MM.1S (cell line): ENCODE measurements around the gene GPRIN1.

Source experiments
- DNase-seq: peaks from one replicate; pipeline ENCODE4 v3.0.0-alpha.2; 2015
- H2AFZ ChIP-seq: fragments of 300-600 bp; sonication (generic); 2 replicates; pipeline ENCODE4 v1.6.0; 2016; ENCODE audit warnings: antibody characterized with exemption, low read length
- H3F3A ChIP-seq: fragments of 300-600 bp; sonication (generic); 2 replicates; pipeline ENCODE4 v1.6.1; 2016; ENCODE audit warnings: mild to moderate bottlenecking, antibody characterized with exemption, low read length, moderate library complexity, mixed read lengths; ENCODE audit not compliant: insufficient read depth
- H3K27ac ChIP-seq: fragments of 300-600 bp; sonication (generic); 2 replicates; pipeline ENCODE4 v1.5.1; 2016; ENCODE audit warnings: mild to moderate bottlenecking, low read length
- H3K27me3 ChIP-seq: fragments of 300-600 bp; sonication (generic); replicated peaks from 2 replicates; pipeline ENCODE4 v1.6.0; 2016; ENCODE audit warnings: low read length; ENCODE audit not compliant: insufficient read depth
- H3K36me3 ChIP-seq: fragments of 300-600 bp; sonication (generic); replicated peaks from 2 replicates; pipeline ENCODE4 v1.6.1; 2016; ENCODE audit warnings: mild to moderate bottlenecking, low read length, mixed read lengths; ENCODE audit not compliant: insufficient read depth
- H3K4me1 ChIP-seq: fragments of 300-600 bp; sonication (generic); 2 replicates; pipeline ENCODE4 v1.6.1; 2016; ENCODE audit warnings: low read length, mixed read lengths
- H3K4me2 ChIP-seq: fragments of 300-600 bp; sonication (generic); 2 replicates; pipeline ENCODE4 v1.6.0; 2016; ENCODE audit warnings: low read depth, low read length
- H3K4me3 ChIP-seq: fragments of 300-600 bp; sonication (generic); 2 replicates; pipeline ENCODE4 v1.5.1; 2016; ENCODE audit warnings: low read length, mixed read lengths
- H3K79me2 ChIP-seq: fragments of 300-600 bp; sonication (generic); 2 replicates; pipeline ENCODE4 v1.6.1; 2016; ENCODE audit warnings: mixed run types, low read length, mixed read lengths
- H3K9ac ChIP-seq: fragments of 300-600 bp; sonication (generic); 2 replicates; pipeline ENCODE4 v1.6.1; 2016; ENCODE audit warnings: low read length, mixed read lengths
- H3K9me2 ChIP-seq: fragments of 300-600 bp; sonication (generic); replicated peaks from 2 replicates; pipeline ENCODE4 v1.6.1; 2016; ENCODE audit warnings: mild to moderate bottlenecking, low read length, mixed read lengths; ENCODE audit not compliant: insufficient read depth
- H3K9me3 ChIP-seq: fragments of 300-600 bp; sonication (generic); replicated peaks from 2 replicates; pipeline ENCODE4 v1.6.1; 2016; ENCODE audit warnings: mild to moderate bottlenecking, low read length, mixed read lengths; ENCODE audit not compliant: insufficient read depth
- H4K20me1 ChIP-seq: fragments of 300-600 bp; sonication (generic); 2 replicates; pipeline ENCODE4 v1.6.1; 2016; ENCODE audit warnings: mild to moderate bottlenecking, low read length, moderate library complexity, mixed read lengths; ENCODE audit not compliant: insufficient read depth
- CTCF ChIP-seq: fragments of 300-600 bp; sonication (generic); IDR thresholded peaks from 2 replicates; pipeline ENCODE4 v1.5.1; 2016; ENCODE audit warnings: antibody characterized with exemption, low read length, mixed read lengths
- EZH2 ChIP-seq: fragments of 300-600 bp; sonication (generic); optimal IDR thresholded peaks from 2 replicates; pipeline ENCODE3; 2017; ENCODE audit warnings: low read depth, mild to moderate bottlenecking, antibody characterized with exemption, low read length, mixed read lengths
- EZH2phosphoT487 ChIP-seq: fragments of 300-600 bp; sonication (generic); IDR thresholded peaks from 2 replicates; pipeline ENCODE4 v1.6.1; 2018; ENCODE audit warnings: antibody characterized with exemption, low read length

Gene GPRIN1

GRCh38 chr5:176638437-176638836 is 28.5 kb upstream of the GPRIN1 start:
- no peaks in the 10 kb centered on the region for H3F3A ChIP-seq
- TF ChIP-seq EZH2 (no peak), EZH2phosphoT487 (no peak), CTCF (no peak)

GRCh38 chr5:176637556-176637955 is 27.6 kb upstream of the GPRIN1 start:
- no peak for DNase-seq
- H3K4me3 ChIP-seq: no peak overlapping the region
- no peak overlapping the region for H2AFZ ChIP-seq
- H3K79me2 ChIP-seq: no peaks in the 10 kb centered on the region
- H4K20me1 ChIP-seq: no peaks in the 10 kb centered on the region
- no peaks in the 10 kb centered on the region for H3K36me3 ChIP-seq
- no peaks in the 10 kb centered on the region for H3K9me2 ChIP-seq
- no peak overlapping the region for H3K9ac ChIP-seq
- no peaks in the 10 kb centered on the region for H3K9me3 ChIP-seq
- H3K4me2 ChIP-seq: no peak overlapping the region
- no peak overlapping the region for H3K27ac ChIP-seq
- H3F3A ChIP-seq: no peaks in the 10 kb centered on the region
- TF ChIP-seq CTCF: no peak
- TF ChIP-seq EZH2phosphoT487: no peak
- TF ChIP-seq EZH2: no peak
- H3K4me1 ChIP-seq: no peaks in the 10 kb centered on the region
- peaks cover 58% of the 10 kb centered on the region for H3K27me3 ChIP-seq

More at GRCh38 chr5:176638437-176638836, 28.5 kb upstream of the GPRIN1 start:
- H3K9me3 ChIP-seq: no peaks in the 10 kb centered on the region
- no peak overlapping the region for H3K9ac ChIP-seq
- H3K4me3 ChIP-seq: no peak overlapping the region
- H3K9me2 ChIP-seq: no peaks in the 10 kb centered on the region
- no peak for DNase-seq
- no peak overlapping the region for H3K4me2 ChIP-seq
- H4K20me1 ChIP-seq: no peaks in the 10 kb centered on the region
- H3K36me3 ChIP-seq: no peaks in the 10 kb centered on the region
- no peaks in the 10 kb centered on the region for H3K79me2 ChIP-seq
- H3K27me3 ChIP-seq: peaks cover 49% of the 10 kb centered on the region
- no peak overlapping the region for H2AFZ ChIP-seq
- H3K4me1 ChIP-seq: no peaks in the 10 kb centered on the region
- no peak overlapping the region for H3K27ac ChIP-seq

DNA sequence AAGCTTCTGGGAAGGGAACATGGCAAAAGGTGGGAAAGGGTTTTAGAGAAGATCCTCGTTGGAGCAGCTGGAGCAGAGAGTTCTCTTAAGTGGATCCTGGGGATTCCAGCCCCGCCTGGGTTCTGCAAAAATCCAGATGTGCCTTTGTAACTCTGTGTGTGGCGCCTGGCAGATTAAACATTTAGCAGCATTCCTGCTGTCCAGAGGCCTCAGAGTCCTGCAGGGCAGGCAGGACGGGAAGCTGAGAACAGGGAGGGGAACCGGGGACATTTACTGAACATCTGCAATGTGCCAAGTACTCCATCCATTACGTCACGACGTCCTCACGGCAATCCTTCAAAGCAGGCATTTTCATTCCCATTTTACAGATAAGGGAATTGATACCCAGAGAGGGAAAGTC is 26.5 kb upstream of the GPRIN1 start:
- no peak for DNase-seq

More for the DNA sequence above, 26.5 kb upstream of the GPRIN1 start:
- no peaks in the 10 kb centered on the region for H3K4me1 ChIP-seq
- no peaks in the 10 kb centered on the region for H4K20me1 ChIP-seq
- H3K9me3 ChIP-seq: no peaks in the 10 kb centered on the region
- H3K79me2 ChIP-seq: no peaks in the 10 kb centered on the region
- H3K9ac ChIP-seq: no peak overlapping the region
- H2AFZ ChIP-seq: no peak overlapping the region
- no peak overlapping the region for H3K4me3 ChIP-seq
- no peaks in the 10 kb centered on the region for H3F3A ChIP-seq
- no peaks in the 10 kb centered on the region for H3K36me3 ChIP-seq
- TF ChIP-seq EZH2phosphoT487 (no peak), CTCF (no peak), EZH2 (no peak)
- H3K4me2 ChIP-seq: no peak overlapping the region
- no peak overlapping the region for H3K27ac ChIP-seq
- peaks cover 68% of the 10 kb centered on the region for H3K27me3 ChIP-seq
- no peaks in the 10 kb centered on the region for H3K9me2 ChIP-seq
